Measurements from ENCODE around the gene PRLR.

GRCh38 chr5:35082530-35082929, 147.8 kb downstream of the PRLR start:
- TF ChIP-seq, protein P1, sequence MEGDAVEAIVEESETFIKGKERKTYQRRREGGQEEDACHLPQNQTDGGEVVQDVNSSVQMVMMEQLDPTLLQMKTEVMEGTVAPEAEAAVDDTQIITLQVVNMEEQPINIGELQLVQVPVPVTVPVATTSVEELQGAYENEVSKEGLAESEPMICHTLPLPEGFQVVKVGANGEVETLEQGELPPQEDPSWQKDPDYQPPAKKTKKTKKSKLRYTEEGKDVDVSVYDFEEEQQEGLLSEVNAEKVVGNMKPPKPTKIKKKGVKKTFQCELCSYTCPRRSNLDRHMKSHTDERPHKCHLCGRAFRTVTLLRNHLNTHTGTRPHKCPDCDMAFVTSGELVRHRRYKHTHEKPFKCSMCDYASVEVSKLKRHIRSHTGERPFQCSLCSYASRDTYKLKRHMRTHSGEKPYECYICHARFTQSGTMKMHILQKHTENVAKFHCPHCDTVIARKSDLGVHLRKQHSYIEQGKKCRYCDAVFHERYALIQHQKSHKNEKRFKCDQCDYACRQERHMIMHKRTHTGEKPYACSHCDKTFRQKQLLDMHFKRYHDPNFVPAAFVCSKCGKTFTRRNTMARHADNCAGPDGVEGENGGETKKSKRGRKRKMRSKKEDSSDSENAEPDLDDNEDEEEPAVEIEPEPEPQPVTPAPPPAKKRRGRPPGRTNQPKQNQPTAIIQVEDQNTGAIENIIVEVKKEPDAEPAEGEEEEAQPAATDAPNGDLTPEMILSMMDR (IDR thresholded peaks at IDR 0.05) = no peak
- TF ChIP-seq POLR2A (IDR thresholded peaks at IDR 0.05) = no peak

All from Peyer's patch (tissue), 4 donors.